GM19351 (cell line): ENCODE measurements around the gene LIPG.

ENCODE experiments used
- ATAC-seq: cut with Tn5 transposase; IDR thresholded peaks from one replicate; pipeline ENCODE4 v1.9.1; 2021; ENCODE audit warnings: mild to moderate bottlenecking, moderate library complexity; ENCODE audit not compliant: unreplicated experiment

Gene LIPG

GRCh38 chr18:49631146-49631866 is 69.4 kb downstream of the LIPG start:
- no peak for ATAC-seq

GRCh38 chr18:49632588-49632987 is 70.7 kb downstream of the LIPG start:
- ATAC-seq, result no peak

- no peak for ATAC-seq
These were observed 76.4 kb downstream of the LIPG start for GRCh38 chr18:49638209-49638785.

- ATAC-seq, result no peak
These were observed 77.2 kb downstream of the LIPG start for GRCh38 chr18:49638891-49639557.

- no peak for ATAC-seq
These were observed 78.0 kb downstream of the LIPG start for GRCh38 chr18:49639643-49640391.

- ATAC-seq, result no peak
These were observed 78.9 kb downstream of the LIPG start for GRCh38 chr18:49640741-49641140.

GRCh38 chr18:49645196-49645595 is 83.3 kb downstream of the LIPG start:
- ATAC-seq, result no peak

GRCh38 chr18:49645841-49646351 is 84.0 kb downstream of the LIPG start:
- ATAC-seq, result no peak

- ATAC-seq, result no peak
These were observed 85.0 kb downstream of the LIPG start for GRCh38 chr18:49646873-49647272.

GRCh38 chr18:49647496-49648168 is 85.8 kb downstream of the LIPG start:
- no peak for ATAC-seq

GRCh38 chr18:49648326-49648725 is 86.5 kb downstream of the LIPG start:
- no peak for ATAC-seq
